Left ventricle myocardium inferior (tissue), 1 donor: ENCODE results near the gene KBTBD3. TPM values are rescaled to one million over a fixed set of nuclear protein-coding genes. Genes with fewer than 3 reads are reported as not detected.

ENCODE experiments used
- DNase-seq: peaks from one replicate; pipeline ENCODE4 v3.0.0-alpha.2; 2020
- H3K27ac ChIP-seq: fragments of 200-600 bp; replicated peaks from 2 replicates; pipeline ENCODE4 v1.8.0; 2021
- H3K27me3 ChIP-seq: fragments of 200-600 bp; 2 replicates; pipeline ENCODE4 v1.8.0; 2021; ENCODE audit warnings: low read depth
- H3K36me3 ChIP-seq: fragments of 200-600 bp; 2 replicates; pipeline ENCODE4 v1.8.0; 2021
- H3K4me1 ChIP-seq: fragments of 200-600 bp; 2 replicates; pipeline ENCODE4 v1.8.0; 2021
- H3K4me3 ChIP-seq: fragments of 200-600 bp; 2 replicates; pipeline ENCODE4 v1.8.0; 2021; ENCODE audit warnings: mild to moderate bottlenecking, moderate library complexity
- H3K9me3 ChIP-seq: fragments of 200-600 bp; replicated peaks from 2 replicates; pipeline ENCODE4 v1.8.0; 2021
- intact Hi-C: fragments of 100-400 bp; cut with micrococcal nuclease; formaldehyde crosslinking; loops from one replicate; pipeline ENCODE4 v1.11.0; 2022
- total RNA-seq: library from RNA; stranded (reverse); fragmentation: NEBNext Ultra II Directional; extraction: Animal tissue kit (Norgen Biotek cat#: 25700); gene quantifications from one replicate; pipeline ENCODE4 v1.2.1, GENCODE V29; 2021
- TF ChIP-seq, protein P1 (sequence below): fragments of 200-600 bp; IDR thresholded peaks from 2 replicates; pipeline ENCODE4 v1.8.0; 2021; ENCODE audit warnings: antibody characterized with exemption, mild to moderate bottlenecking, borderline replicate concordance
- donor health status: DM: no; HTN: yes; CAD: no; lungs with severe emphysema.

Gene KBTBD3
- total RNA-seq, 1 donor from 2014 or later: 13.8 TPM

DNA sequence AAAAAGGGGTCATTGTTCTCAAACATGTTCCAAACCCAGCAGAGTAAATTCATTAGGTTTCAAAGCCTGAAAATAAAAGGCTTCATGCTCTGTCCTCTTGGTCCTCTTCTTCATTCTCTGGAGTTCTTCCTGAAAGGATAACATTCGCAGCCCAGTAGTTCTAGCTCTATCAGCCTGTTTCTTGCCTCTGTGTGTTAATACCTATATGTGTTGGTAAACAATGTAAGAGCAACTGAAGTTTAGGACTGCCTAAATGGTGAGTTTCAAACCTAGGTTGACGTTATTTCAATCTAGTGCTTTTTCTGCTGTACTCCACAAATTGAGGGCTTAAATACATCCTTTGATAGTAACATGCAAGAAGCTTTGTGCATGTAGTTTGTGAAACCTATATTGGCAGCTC lies 9.7 kb upstream of the KBTBD3 start:
- intact Hi-C loops: no loop called here
- Histone ChIP-seq H3K27ac (peak overlapping the region; percentile 8), H3K36me3 (peaks cover 45% of the 10 kb centered on the region), H3K4me1 (peaks cover 75% of the 10 kb centered on the region), H3K27me3 (no peaks in the 10 kb centered on the region), H3K9me3 (no peaks in the 10 kb centered on the region), H3K4me3 (no peak overlapping the region)
- no peak for DNase-seq
- TF ChIP-seq, protein P1, sequence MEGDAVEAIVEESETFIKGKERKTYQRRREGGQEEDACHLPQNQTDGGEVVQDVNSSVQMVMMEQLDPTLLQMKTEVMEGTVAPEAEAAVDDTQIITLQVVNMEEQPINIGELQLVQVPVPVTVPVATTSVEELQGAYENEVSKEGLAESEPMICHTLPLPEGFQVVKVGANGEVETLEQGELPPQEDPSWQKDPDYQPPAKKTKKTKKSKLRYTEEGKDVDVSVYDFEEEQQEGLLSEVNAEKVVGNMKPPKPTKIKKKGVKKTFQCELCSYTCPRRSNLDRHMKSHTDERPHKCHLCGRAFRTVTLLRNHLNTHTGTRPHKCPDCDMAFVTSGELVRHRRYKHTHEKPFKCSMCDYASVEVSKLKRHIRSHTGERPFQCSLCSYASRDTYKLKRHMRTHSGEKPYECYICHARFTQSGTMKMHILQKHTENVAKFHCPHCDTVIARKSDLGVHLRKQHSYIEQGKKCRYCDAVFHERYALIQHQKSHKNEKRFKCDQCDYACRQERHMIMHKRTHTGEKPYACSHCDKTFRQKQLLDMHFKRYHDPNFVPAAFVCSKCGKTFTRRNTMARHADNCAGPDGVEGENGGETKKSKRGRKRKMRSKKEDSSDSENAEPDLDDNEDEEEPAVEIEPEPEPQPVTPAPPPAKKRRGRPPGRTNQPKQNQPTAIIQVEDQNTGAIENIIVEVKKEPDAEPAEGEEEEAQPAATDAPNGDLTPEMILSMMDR: no peak

DNA sequence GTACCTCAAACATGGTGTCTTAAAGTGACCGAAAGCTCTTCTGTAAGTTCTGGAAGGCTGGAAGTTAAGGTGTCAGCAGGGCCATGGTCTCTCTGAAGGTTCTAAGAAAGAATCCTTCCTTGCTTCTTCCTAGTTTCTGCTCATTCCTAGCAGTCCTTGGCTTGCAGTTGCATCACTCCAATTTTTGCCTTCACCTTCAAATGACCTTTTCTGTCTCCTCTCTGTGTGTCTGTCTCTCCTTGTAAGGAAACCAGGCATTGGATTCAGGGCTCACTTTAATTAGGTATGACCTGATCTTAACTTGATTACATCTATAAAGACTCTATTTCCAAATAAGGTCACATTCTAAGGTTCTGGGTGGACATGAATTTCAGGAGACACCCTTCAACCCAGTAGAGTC lies 9.0 kb upstream of the KBTBD3 start:
- Histone ChIP-seq H3K27me3 (no peaks in the 10 kb centered on the region), H3K27ac (peak overlapping the region; percentile 8), H3K36me3 (peaks cover 43% of the 10 kb centered on the region), H3K4me1 (peaks cover 76% of the 10 kb centered on the region), H3K4me3 (no peak overlapping the region), H3K9me3 (no peaks in the 10 kb centered on the region)
- DNase-seq: no peak
- intact Hi-C loops: no loop called here
- TF ChIP-seq, protein P1: no peak

DNA sequence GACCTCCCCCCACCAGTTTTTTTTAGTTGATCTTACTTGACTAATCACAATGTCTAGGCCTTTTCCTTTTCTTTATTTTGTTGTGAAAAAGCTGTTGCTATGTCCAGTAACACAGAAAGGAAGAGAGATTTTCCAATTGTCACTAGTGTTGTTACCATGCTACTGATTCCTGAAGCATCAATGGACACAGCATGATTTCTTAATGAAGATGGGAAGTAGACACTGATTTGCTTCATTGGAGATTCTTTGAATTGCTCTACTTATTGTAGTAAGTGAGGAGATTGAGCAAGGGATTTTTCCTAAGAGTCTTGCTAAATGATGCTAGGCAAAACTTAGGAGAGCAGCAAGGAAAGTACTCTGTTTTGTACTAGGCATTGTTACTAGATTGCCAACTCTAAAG lies 4.9 kb upstream of the KBTBD3 start:
- DNase-seq: no peak
- H3K9me3 ChIP-seq: no peaks in the 10 kb centered on the region
- peaks cover 58% of the 10 kb centered on the region for H3K36me3 ChIP-seq
- H3K27me3 ChIP-seq: no peaks in the 10 kb centered on the region
- TF ChIP-seq, protein P1: no peak
- no peak overlapping the region for H3K4me3 ChIP-seq
- H3K4me1 ChIP-seq: peaks cover 74% of the 10 kb centered on the region
- intact Hi-C loops: no loop called here
- H3K27ac ChIP-seq: no peak overlapping the region

DNA sequence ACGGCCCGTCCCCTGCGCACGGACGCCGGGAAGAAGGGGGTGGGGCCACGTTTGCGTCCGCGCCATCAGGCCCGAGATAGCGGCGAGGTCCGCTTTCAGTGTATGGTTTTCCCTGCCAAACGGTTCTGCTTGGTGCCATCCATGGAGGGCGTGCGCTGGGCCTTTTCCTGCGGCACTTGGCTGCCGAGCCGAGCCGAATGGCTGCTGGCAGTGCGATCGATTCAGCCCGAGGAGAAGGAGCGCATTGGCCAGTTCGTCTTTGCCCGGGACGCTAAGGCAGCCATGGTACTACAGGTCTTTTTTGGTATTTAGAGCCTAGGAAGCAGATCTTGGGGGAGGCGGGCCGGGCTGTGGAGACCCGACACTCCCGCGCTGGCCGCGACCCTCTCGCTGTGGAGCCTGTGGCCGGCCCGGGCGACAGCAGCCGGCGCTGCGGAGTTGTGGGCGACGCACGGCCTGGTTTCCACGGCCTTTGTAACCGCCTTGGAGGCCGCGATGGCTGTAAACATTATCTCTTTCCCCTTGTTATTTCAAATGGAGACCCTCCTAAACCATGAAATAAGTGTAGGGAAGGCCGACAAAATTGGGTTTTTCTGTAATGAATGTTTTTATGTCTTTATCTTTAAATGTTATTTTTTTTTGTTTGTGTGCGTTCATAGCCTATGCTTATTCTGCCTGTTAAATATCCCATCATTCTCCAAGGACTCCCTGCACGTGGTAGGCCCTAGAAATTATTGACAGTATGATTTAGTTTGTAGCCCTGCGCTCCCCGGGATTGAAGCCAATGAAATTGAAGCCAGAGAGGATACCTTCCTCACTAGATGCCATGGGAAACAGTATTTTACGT lies 685 bp upstream of the KBTBD3 start, which contains the start of gene AASDHPPT:
AASDHPPT (plus strand) TSS at position 54 of the 847 bp plus-strand sequence; CDS start at position 103, 49 bp downstream.
- TF ChIP-seq, protein P1: peak; percentile 17
- intact Hi-C loops: no loop called here

DNA sequence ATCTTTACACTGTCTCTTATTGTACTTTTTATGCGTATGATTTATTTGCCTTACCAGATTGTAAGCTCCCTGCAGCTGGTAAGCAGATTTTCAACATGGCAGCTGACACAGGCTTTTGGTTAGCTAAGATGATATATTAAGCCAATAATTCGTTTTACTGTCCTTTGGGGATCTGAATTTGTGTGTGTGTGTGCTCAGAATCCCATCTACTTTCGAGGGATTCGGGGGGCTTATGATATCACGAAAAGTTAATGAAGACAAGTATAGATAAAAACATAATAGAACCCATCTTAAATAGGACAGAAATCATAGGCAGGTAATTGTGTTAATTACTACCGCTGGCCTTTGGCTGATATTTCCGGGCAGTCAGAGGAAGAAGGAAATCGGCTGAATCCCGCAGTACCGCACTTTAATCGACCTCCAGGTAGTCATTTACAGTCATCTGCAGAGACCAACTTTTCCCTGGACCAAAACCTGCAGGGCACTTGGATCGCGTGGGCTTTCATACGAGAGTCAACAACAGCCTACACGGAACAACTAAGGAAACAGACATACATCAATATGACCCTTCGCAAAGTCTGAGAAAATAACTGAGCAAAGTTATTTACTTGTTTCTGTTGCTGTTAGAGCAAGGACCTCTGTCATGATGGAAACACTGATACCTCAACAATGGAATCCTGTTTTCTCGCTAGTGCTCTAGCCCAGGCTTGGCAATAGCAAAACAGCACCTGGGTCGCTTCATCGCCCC lies 802 bp downstream of the KBTBD3 start:
- peak overlapping the region; percentile 84 for H3K4me3 ChIP-seq
- TF ChIP-seq, protein P1: no peak
- intact Hi-C loops: no loop called here
- H3K27ac ChIP-seq: peak overlapping the region; percentile 94
- H3K4me1 ChIP-seq: peaks cover 61% of the 10 kb centered on the region
- no peaks in the 10 kb centered on the region for H3K27me3 ChIP-seq
- H3K36me3 ChIP-seq: peaks cover 21% of the 10 kb centered on the region
- DNase-seq: no peak
- H3K9me3 ChIP-seq: no peaks in the 10 kb centered on the region

More for the DNA sequence above, 685 bp upstream of the KBTBD3 start, which contains the start of gene AASDHPPT:
- H3K4me1 ChIP-seq: peaks cover 75% of the 10 kb centered on the region
- DNase-seq: no peak
- H3K4me3 ChIP-seq: peak within 1 kb of the TSS; percentile 84
- H3K36me3 ChIP-seq: peaks cover 33% of the 10 kb centered on the region
- H3K27ac ChIP-seq: peak within 1 kb of the TSS; percentile 94
- no peaks in the 10 kb centered on the region for H3K27me3 ChIP-seq
- no peaks in the 10 kb centered on the region for H3K9me3 ChIP-seq
